CD4-positive, alpha-beta T cell treated with Interleukin-10 for 1 hour (primary cell): Measurements from ENCODE around the gene POC1A.
"Not testable (repeated sequence)": the region's sequence is repeated elsewhere in the genome, so short reads cannot be mapped to it uniquely, and the experiment has no call there.

Experiments used
- DNase-seq: peaks from one replicate; pipeline ENCODE4 v3.0.0-alpha.2; 2020

Gene POC1A

DNA sequence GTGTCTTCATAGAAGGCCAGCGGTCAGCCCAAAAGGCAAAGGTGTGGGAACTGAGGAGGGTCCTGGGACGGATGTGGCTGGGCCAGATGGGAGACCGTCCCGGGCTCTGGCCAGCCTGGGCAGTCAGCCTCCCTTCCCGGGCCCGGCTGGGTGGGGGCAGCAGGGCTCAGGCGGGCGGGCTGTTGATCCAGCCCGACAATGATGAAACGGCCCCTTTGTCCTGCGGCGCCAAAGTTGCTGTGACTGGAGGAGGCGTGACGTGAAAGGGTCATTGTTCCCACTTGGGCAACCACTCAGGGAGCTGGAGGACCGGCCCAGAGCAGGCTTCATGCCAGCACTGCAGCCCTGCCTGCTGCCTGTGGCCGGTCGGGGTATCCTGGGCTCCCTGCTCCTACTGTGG lies 114.4 kb downstream of the POC1A start:
- DNase-seq = no peak

DNA sequence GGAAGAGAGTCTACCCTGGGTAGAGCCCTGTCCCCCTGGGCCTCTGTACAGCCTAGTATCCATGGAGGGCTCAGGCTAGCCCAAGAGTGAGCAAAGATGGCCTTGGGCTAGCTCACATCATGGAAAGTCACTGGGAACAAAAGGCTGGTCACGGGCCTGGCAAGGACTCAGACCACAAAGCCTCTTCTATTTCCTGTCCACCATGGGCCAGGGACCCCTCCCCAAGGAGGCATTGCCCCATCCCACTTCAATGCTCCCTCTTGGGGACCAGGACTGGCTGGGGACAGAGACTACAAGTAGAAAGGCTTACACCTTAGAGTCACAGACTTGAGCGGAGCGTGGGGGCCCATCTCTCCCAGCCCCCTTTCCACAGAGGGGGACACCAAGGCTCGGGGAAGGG lies 114.8 kb downstream of the POC1A start:
- DNase-seq = no peak

DNA sequence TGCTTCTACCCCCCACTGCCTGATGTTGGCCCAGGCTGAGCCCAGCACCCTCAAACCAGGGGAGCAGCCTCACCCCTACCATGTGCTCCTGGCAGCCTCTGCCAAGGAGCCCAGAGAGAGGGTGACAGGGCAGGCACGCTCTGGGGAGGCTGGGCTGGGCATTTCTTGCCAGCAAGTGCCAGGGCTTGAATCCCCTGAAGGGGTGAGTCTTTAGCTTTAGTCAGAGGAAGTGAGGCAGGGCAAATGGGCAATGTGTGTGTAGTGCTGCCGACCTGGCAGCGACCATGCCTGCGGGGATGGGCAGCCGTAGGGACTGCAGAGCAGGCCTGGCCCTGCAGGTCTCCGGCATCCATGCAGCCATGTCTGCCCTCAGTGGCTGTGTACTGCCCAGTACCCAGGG lies 116.0 kb downstream of the POC1A start:
- DNase-seq = no peak

DNA sequence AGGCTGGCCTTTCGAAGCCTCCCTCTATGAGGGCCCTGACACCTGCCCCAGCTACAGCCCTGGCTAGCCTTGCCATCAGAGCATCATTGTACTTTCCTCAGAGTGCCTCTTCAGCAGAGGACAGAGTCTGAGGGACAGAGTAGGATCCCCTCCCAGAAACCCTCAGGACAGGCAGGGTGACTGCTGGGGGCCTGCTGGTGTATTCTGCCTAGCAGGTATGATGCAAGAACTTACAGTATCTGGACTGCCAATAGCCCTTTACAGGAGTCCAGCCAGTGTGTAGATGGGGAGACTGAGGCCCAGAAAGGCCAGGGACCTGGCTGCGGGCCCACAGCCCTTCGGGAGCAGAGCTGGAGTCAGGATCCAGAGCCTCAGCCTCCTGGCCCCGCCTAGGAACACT lies 116.9 kb downstream of the POC1A start:
- DNase-seq = no peak

DNA sequence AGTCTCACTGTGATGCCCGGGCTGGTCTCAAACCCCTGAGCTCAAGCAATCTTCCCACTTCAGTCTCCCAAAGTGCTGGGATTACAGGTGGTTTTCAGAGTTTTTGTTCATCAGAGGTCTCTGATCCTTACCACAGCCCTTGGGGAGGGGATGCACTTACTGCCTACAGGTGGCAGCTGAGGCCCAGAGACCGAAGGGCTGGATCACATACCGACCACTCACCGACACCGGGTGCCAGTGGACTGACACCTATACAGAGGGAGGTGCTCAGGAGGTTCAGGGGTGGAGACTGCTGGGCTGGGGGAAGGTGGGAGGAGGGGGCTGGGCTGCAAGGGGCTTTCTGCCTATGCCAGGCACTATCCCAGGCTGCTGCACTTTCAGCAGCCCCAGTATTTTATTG lies 117.4 kb downstream of the POC1A start:
- DNase-seq = peak; percentile 45

DNA sequence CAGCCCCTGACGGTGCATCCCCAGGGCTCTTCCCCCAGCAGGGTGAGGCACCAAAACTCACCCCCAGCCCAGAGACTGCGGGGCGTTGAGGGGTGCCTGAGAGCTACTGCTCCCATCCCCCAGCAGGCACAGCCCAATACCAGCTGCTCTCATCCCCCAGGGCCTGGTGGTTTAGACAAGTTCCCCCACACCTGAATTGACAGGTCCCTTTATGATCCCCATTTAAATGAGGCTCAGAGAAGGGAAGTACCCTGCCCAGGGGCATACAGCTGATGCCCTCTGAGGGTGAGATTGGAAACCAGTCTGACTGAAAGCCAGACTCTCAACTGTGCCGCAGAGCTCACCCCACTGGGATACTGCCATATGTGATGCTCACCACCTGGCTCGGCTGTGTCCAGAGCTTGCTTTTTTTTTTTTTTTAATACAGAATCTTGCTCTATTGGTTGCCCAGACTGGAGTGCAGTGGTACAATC lies 118.0 kb downstream of the POC1A start:
- DNase-seq = no peak

DNA sequence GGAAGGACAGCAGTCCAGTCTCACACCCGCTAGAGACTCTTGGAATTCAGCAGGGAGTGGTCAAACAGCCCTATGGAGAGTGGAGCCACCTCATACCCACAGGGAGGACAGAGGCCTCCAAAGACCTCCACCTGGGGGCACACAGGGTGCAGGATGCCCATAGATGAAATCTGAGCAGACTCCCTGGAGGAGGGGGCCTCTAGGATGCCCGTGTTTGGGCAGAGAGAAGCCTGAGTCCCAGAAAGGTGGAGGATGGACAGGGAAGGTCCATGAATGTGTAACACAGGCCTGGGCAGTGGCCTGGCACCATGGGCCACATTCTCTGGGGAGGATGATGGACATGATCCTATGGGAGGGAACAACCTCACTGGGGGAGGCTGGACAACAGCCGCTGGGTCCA lies 119.6 kb downstream of the POC1A start:
- no peak for DNase-seq

DNA sequence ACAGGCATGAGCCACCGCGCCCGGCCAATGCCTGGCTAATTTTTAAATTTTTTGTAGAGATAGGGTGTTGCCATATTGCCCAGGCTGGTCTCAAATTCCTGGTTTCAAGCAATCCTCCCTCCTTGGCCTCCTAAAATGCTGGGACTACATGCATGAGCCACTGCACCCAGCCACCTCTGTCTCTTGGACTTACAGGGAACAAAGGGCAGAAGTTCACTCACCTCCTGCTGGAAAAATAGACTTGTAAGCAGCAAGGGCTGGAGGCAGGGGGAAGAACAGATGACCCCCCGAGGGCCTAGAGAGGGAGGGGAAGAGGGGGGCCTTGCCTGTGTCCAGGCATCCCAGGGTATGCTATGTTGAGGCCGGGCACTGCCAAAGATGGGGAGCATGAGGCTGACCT lies 120.0 kb downstream of the POC1A start:
- no peak for DNase-seq

DNA sequence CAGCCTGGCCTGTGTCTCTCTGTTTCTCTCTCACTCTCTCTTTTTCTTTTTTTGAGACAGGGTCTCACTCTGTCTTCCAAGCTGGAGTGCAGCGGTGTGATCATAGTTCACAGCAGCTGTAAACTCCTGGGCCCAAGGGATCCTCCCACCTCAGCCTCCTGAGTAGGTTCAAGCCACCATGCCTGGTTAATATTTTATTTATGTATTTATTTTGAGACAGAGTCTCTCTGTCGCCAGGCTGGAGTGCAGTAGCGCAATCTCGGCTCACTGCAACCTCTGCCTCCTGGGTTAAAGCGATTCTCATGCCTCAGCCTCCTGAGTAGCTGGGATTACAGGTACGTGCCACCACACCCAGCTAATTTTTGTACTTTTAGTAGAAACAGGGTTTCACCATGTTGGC lies 120.5 kb downstream of the POC1A start:
- not testable (repeated sequence) for DNase-seq

DNA sequence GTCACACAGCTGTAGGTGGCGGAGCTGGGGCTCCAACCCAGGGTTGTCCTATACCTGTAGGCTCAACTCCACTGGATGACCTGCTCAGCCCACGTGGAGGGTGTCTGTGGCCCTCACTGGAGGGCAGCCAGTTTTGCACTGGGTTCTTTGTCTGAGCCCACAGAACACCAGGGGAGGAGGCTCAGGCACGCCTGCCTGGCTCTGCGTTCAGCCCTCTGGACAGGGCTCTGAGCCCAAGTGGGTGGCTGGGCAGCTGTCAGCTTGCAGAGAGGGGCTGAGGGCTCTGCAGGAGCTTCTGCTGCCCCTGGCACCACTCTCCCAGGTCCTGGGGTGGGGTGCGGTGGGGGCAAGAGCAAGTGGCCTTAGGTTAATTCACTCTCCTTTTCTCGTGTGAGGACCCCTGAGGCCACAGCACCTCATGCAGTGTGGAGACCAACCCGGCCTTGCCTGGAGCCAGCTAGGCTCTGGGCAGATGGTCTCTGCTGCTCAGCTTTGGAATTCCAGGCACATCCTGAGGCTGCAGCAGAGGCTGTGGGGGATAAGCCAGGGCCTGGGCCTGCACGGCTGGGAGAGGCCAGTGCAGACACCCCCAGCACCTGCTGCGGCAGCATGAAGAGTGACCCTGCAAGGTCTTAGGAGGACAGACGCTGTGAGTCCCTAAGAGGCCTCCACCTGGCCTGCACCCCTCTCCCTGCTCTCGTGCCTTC lies 121.4 kb downstream of the POC1A start:
- no peak for DNase-seq

DNA sequence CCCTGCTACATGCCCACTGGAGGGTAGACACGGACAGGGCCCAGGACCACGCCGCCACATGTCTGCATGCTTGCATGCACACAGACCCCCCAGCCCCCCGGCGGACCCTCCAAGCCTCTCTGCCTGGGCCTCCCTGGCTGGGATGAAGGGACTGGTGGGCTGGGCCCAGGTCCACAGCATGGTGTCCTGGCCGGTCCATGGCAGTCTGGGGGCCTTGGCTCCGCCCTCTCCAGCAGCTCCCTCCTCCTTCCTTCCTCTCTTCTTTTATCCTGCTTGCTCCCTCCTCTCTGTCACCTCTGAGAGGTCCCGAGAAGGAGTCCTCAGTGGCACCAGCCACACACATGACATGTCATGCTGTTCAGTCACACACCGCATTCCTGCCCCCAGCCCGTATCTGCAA lies 122.3 kb downstream of the POC1A start:
- DNase-seq = no peak

DNA sequence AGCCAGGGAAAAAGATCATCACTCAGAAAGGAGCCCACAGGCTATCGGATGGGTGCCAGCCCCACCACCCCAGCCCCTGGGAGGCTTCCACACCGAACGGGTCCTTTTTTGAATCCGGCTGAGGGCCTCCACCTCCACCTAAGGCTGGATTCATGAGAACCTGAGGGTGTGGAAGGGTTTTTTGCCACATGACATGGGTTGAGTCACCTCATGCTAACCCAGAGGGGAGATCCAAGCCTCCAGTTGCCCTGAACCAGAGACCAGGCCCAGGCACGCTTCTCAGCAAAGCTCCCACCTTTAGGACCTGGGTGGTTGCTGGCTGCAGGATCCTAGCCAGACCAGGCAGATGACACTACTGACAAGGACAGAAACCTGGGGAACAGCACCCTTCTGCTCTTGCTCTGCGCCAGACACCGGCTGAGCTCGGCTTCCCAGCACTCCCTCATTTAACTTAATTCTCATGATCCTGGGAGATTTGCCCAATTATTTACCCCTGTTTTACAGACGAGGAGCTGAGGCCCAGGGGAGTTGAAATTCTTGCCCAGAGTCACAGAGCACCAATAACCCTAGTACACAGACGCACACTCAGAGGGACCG lies 123.4 kb downstream of the POC1A start:
- DNase-seq = no peak

DNA sequence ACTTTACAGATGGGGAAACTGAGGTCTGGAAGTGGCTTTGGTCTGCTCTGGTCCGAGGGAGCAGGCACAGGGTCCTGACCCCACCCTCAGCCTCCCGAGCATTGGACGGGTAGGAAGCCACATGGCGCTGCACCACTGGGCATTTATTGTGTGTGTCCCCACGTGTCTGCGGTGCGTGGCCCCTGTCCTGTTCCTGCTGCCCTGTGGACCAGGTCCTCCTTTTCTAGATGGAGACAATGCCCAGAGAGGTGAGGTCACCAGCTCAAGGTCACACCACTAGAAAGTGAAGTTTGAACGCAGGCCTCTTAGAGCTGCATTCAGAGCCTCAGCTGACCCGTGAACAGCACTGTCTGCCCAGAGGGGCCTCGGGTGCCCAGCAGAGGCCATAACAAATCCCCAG lies 124.7 kb downstream of the POC1A start:
- DNase-seq = no peak

DNA sequence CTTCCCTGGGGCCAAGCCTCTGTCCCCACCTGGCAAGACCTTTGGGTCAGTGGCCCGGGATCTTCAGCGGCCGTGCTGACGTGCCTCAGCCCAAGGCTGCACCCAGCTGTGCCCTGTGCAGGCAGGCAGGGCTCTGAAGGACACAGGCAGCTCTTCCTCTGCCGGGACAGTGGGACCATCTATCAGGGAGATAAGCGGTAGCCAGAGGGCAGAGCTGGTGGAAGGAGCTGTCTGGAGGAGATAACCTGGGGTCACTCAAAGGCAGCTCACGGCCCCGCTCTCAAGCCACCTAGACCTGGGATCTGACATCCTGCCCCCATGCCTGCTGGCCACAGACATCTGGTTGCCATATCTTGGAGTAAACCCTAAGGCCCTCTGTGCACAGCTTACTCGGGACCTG lies 125.2 kb downstream of the POC1A start:
- DNase-seq = no peak

DNA sequence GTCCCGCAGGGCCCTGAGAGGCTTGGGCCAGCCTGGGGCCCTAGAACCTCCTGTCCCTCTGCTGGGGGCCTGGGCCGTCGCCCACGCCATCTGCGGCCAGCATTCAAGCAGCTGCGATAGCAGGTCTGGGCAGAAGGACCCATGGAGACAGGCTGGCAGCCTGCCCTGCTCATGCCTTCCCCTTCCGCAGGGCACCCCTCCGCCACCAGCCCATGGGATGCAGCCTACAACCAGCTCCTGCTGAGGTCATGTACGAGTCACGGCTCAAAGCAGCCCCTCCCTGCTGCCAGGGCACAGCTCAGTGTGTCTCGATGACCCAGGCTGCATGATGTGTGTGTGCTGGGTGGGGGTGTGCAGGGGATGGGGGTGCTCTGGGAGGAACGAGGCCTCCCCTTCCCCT lies 125.7 kb downstream of the POC1A start:
- DNase-seq = no peak

DNA sequence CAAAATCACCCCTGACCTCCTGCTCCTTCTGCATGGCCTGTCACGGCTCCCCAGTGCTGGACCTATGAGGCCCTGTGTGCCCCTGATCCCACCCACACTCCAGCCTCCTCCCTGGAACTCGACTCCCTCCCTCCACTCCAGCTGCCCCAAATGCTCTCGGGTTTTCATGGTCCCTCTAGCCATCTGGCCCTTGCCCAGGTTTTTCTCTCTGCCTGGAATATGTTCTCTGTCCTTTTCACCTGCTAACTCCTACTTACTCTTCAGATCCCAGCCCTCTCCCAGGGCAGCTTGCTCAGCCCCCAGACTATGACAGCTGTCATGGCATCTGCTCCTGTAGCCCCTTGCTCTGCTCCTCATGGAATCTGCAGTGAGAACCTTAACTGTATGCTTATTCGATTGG lies 128.2 kb downstream of the POC1A start:
- no peak for DNase-seq

DNA sequence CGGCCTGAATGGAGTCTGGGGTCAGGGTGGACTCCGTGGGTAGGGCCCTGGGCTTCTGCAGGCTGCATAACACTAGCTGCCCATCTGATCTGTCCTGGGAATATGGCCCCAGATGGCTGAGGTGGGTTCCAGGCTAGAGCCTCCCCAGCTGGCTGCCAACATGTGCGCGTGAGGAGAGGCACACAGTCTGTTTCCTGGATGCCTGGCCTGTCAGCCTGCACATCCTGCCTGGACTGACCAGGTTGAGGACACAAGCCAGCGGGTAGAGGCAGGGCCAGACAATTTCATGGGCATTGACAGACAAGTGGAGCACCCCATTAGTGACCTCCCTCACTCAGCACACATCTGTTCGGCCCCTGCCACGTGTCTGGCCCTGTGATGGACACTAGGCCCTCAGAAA lies 128.8 kb downstream of the POC1A start:
- DNase-seq = no peak
